Body of pancreas (tissue), 4 donors: Measurements from ENCODE around the gene C1QTNF12.

Source experiments
- POLR2A ChIP-seq, 3 donors: fragments of 450-650 bp; IDR thresholded peaks; one replicate each; pipeline ENCODE4 v1.6.1; 2016; ENCODE audit warnings: antibody characterized with exemption in 3 of 3, mild to moderate bottlenecking in 2 of 3
- TF ChIP-seq, protein P1 (sequence below), 7 experiments: fragments of 450-650 bp in 4 of 7; fragments of 200-600 bp in 3 of 7; sonication (generic) in 3 of 7; IDR thresholded peaks; one replicate each; pipeline ENCODE4 v1.5.1; 2016 to 2019; ENCODE audit warnings: antibody characterized with exemption in 7 of 7

DNA sequence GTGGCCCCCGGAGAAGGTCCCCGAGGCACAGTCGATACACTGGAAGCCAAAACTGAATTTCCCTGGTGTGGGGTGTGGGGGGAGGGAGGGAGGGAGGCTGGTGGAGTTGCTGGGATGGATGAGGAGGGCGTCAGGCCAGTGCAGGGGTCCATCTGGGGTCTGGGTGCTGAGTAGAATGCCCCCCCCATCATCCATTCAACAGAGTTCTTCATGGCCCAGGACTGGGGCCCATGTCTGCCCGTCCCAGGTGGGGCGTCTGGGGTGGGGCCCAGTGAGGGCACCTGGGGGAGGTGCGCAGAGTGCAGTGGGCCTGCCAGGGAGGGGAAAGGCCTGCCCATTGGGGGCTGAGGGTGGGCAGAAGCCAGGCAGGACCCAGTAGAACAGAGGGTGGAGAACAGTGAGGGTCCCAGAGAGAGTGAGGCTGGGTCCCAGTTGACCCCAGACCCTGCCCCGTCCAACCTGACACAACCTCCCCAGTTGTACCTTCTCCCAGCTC lies 42.0 kb downstream of the C1QTNF12 start:
- no peak for TF ChIP-seq POLR2A (IDR thresholded peaks at IDR 0.05)
- TF ChIP-seq, protein P1, sequence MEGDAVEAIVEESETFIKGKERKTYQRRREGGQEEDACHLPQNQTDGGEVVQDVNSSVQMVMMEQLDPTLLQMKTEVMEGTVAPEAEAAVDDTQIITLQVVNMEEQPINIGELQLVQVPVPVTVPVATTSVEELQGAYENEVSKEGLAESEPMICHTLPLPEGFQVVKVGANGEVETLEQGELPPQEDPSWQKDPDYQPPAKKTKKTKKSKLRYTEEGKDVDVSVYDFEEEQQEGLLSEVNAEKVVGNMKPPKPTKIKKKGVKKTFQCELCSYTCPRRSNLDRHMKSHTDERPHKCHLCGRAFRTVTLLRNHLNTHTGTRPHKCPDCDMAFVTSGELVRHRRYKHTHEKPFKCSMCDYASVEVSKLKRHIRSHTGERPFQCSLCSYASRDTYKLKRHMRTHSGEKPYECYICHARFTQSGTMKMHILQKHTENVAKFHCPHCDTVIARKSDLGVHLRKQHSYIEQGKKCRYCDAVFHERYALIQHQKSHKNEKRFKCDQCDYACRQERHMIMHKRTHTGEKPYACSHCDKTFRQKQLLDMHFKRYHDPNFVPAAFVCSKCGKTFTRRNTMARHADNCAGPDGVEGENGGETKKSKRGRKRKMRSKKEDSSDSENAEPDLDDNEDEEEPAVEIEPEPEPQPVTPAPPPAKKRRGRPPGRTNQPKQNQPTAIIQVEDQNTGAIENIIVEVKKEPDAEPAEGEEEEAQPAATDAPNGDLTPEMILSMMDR (IDR thresholded peaks at IDR 0.05), result no peak
